ENCODE measurements around the gene SIPA1L3. TPM values are rescaled to one million over a fixed set of nuclear protein-coding genes. Genes with fewer than 3 reads are reported as not detected.

Gene SIPA1L3
- polyA plus RNA-seq, 1 of the 3 experiments (the other 2 are of a cell fraction) = 11.6 TPM

DNA sequence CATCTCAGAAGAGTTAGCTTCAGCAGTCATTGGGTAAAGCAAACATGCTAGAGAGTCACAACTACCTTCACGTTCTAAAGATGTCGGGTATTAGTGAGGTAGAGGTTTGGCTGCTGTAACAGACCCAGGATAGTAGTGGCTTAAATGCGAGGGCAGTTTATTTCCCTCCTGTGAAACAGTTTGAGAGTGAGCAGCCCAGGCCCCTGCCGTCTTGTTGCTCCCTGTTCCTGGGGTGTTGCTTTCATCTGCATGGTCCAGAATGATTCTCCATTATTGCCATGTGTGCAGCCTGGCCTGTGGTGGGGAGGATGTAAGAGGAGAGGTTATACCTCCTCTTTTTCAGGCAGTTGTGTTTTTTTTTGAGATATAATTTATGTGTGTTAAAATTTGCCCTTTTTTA lies 63.7 kb downstream of the SIPA1L3 start:
- TF ChIP-seq, protein P1, sequence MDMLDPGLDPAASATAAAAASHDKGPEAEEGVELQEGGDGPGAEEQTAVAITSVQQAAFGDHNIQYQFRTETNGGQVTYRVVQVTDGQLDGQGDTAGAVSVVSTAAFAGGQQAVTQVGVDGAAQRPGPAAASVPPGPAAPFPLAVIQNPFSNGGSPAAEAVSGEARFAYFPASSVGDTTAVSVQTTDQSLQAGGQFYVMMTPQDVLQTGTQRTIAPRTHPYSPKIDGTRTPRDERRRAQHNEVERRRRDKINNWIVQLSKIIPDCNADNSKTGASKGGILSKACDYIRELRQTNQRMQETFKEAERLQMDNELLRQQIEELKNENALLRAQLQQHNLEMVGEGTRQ (IDR thresholded peaks at IDR 0.05; ENCODE audit: borderline replicate concordance, low read depth, low read length) = no peak
- TF ChIP-seq TAF1 (IDR thresholded peaks at IDR 0.05; ENCODE audit: borderline replicate concordance, low read depth, low read length) = no peak
- TF ChIP-seq, protein P2, sequence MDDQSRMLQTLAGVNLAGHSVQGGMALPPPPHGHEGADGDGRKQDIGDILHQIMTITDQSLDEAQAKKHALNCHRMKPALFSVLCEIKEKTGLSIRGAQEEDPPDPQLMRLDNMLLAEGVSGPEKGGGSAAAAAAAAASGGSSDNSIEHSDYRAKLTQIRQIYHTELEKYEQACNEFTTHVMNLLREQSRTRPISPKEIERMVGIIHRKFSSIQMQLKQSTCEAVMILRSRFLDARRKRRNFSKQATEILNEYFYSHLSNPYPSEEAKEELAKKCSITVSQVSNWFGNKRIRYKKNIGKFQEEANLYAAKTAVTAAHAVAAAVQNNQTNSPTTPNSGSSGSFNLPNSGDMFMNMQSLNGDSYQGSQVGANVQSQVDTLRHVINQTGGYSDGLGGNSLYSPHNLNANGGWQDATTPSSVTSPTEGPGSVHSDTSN (IDR thresholded peaks at IDR 0.05) = no peak
- TF ChIP-seq, protein P3, sequence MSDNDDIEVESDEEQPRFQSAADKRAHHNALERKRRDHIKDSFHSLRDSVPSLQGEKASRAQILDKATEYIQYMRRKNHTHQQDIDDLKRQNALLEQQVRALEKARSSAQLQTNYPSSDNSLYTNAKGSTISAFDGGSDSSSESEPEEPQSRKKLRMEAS (IDR thresholded peaks at IDR 0.05; ENCODE audit: low read depth) = no peak
- no peaks in the 10 kb centered on the region for H3K9me3 ChIP-seq
- H3K27me3 ChIP-seq (ENCODE audit: insufficient read depth) = no peaks in the 10 kb centered on the region
- 93% methylated on average over 4 of the region's 4 CpGs for WGBS (ENCODE audit: low lambda C conversion rate)
- ChIA-PET POLR2A (no interaction called here), CTCF (no interaction called here)
- no peak overlapping the region for H3K4me2 ChIP-seq
- H3K4me3 ChIP-seq (ENCODE audit: low read depth in 2 of 2, low read length in 1 of 2) = no peak overlapping the region
- H3K27ac ChIP-seq (ENCODE audit: low read depth in 2 of 2, low read length in 1 of 2) = no peak overlapping the region
- DNase-seq = no peak
- no peak overlapping the region for H2AFZ ChIP-seq (ENCODE audit: low read depth)
- H3K36me3 ChIP-seq (replicated peaks in 1 of 2; ENCODE audit: control insufficient read depth in 1 of 2, insufficient read depth in 2 of 2, low read length in 1 of 2) = no peaks in the 10 kb centered on the region
- no peaks in the 10 kb centered on the region for H3F3A ChIP-seq (replicated peaks; ENCODE audit: insufficient read depth)
- H4K20me1 ChIP-seq (ENCODE audit: insufficient read depth) = no peaks in the 10 kb centered on the region
- no peaks in the 10 kb centered on the region for H3K9me2 ChIP-seq
- peaks cover 99% of the 10 kb centered on the region for H3K79me2 ChIP-seq (ENCODE audit: insufficient read depth)
- H3K4me1 ChIP-seq (ENCODE audit: control insufficient read depth in 1 of 2, insufficient read depth in 2 of 2, low read depth in 1 of 2, low read length in 1 of 2) = peaks cover 5 to 13% of the 10 kb centered on the region in 2 experiments; a peak in 1 of 4 replicates
- no peak overlapping the region for H3K9ac ChIP-seq

DNA sequence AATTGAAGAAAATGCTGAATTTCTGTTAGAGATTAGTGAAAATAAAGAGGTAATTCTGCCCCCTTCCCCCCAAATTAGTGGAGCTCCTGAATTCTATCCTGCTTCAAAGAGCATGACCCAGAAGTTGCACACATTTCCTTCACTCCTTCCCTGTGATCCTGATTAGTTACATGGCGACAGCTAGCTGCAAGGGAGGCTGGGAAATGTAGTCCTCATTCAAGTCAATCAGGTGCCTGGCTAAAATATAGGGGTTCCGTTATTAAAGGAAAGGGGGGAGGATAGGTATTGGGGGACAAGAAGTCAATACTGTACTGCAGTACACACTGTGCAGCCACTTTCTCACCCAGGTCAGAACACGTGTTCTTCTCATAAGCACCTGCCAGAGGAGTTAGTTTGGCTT lies 65.8 kb downstream of the SIPA1L3 start:
- CTCF ChIA-PET = interaction anchor here (0.6 kb wide), 1 partner anchor 10 kb away, joined by 3 read pairs; no protein-coding TSS in a partner anchor
- DNase-seq = no peak
- peaks cover 5% of the 10 kb centered on the region for H3F3A ChIP-seq (replicated peaks; ENCODE audit: insufficient read depth)
- no peak overlapping the region for H3K4me3 ChIP-seq (ENCODE audit: low read depth in 2 of 2, low read length in 1 of 2)
- no peak overlapping the region for H3K4me2 ChIP-seq
- H3K27ac ChIP-seq (ENCODE audit: low read depth in 2 of 2, low read length in 1 of 2) = no peak overlapping the region
- no peaks in the 10 kb centered on the region for H3K27me3 ChIP-seq (ENCODE audit: insufficient read depth)
- H2AFZ ChIP-seq (ENCODE audit: low read depth) = no peak overlapping the region
- H3K9me2 ChIP-seq = no peaks in the 10 kb centered on the region
- H4K20me1 ChIP-seq (ENCODE audit: insufficient read depth) = no peaks in the 10 kb centered on the region
- H3K4me1 ChIP-seq (ENCODE audit: control insufficient read depth in 1 of 2, insufficient read depth in 2 of 2, low read depth in 1 of 2, low read length in 1 of 2) = 0 out of 4 replicates have a peak, but pooled peaks cover 0 to 5% of the 10 kb centered on the region in 2 experiments
- H3K9ac ChIP-seq = no peak overlapping the region
- no peaks in the 10 kb centered on the region for H3K36me3 ChIP-seq (replicated peaks in 1 of 2; ENCODE audit: control insufficient read depth in 1 of 2, insufficient read depth in 2 of 2, low read length in 1 of 2)
- no peaks in the 10 kb centered on the region for H3K9me3 ChIP-seq
- TF ChIP-seq NRF1 (IDR thresholded peaks at IDR 0.05; ENCODE audit: low read depth, low read length) (no peak), NFIC (IDR thresholded peaks at IDR 0.05; ENCODE audit: borderline replicate concordance) (no peak), FOXM1 (IDR thresholded peaks at IDR 0.05; ENCODE audit: low read depth) (no peak), TCF12 (IDR thresholded peaks at IDR 0.05) (no peak)
- peaks cover 97% of the 10 kb centered on the region for H3K79me2 ChIP-seq (ENCODE audit: insufficient read depth)
- POLR2A ChIA-PET = no interaction called here
- WGBS (ENCODE audit: low lambda C conversion rate) = 94% methylated on average over 3 of the region's 3 CpGs

DNA sequence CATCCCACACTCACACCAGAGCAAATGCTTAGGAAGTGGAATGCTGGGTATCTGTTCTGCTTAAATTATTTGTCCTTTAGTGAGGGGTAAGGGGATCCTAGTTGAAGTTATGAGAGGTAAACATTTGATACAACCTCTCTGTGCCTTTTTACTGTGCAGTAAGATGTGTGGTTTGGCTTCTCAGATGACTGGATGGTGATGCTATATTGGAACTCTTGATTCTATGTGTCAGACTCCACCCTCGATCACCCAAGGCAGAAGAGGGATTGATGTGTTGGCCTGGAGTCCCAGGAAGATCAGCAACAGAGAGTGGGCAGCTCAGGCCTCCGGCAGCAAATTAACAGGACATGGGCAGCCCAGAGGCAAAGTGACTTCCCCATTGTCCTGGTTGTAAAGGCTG lies 66.7 kb downstream of the SIPA1L3 start:
- H4K20me1 ChIP-seq (ENCODE audit: insufficient read depth) = no peaks in the 10 kb centered on the region
- no peaks in the 10 kb centered on the region for H3K27me3 ChIP-seq (ENCODE audit: insufficient read depth)
- ChIA-PET POLR2A (no interaction called here), CTCF (no interaction called here)
- H3K79me2 ChIP-seq (ENCODE audit: insufficient read depth) = peaks cover 95% of the 10 kb centered on the region
- no peaks in the 10 kb centered on the region for H3K9me3 ChIP-seq
- H3K36me3 ChIP-seq (replicated peaks in 1 of 2; ENCODE audit: control insufficient read depth in 1 of 2, insufficient read depth in 2 of 2, low read length in 1 of 2) = no peaks in the 10 kb centered on the region
- no peak overlapping the region for H3K4me3 ChIP-seq (ENCODE audit: low read depth in 2 of 2, low read length in 1 of 2)
- 0 out of 4 replicates have a peak, but pooled peaks cover 0 to 6% of the 10 kb centered on the region in 2 experiments for H3K4me1 ChIP-seq (ENCODE audit: control insufficient read depth in 1 of 2, insufficient read depth in 2 of 2, low read depth in 1 of 2, low read length in 1 of 2)
- H3K4me2 ChIP-seq = no peak overlapping the region
- no peak overlapping the region for H2AFZ ChIP-seq (ENCODE audit: low read depth)
- H3F3A ChIP-seq (replicated peaks; ENCODE audit: insufficient read depth) = peaks cover 7% of the 10 kb centered on the region
- no peaks in the 10 kb centered on the region for H3K9me2 ChIP-seq
- WGBS (ENCODE audit: low lambda C conversion rate) = 100% methylated on average over 2 of the region's 2 CpGs
- H3K27ac ChIP-seq (ENCODE audit: low read depth in 2 of 2, low read length in 1 of 2) = no peak overlapping the region
- no peak for DNase-seq
- H3K9ac ChIP-seq = no peak overlapping the region
- TF ChIP-seq NFIC (IDR thresholded peaks at IDR 0.05; ENCODE audit: borderline replicate concordance) = no peak
- no peak for TF ChIP-seq TEAD4 (IDR thresholded peaks at IDR 0.05; ENCODE audit: borderline replicate concordance, insufficient read depth)
- no peak for TF ChIP-seq SMC3 (IDR thresholded peaks at IDR 0.05; ENCODE audit: low read depth, low read length)
- TF ChIP-seq EZH2phosphoT487 (IDR thresholded peaks at IDR 0.05; ENCODE audit: borderline replicate concordance, low read depth) = no peak
- TF ChIP-seq MEF2A (IDR thresholded peaks at IDR 0.05; ENCODE audit: borderline replicate concordance, low read depth) = no peak
- no peak for TF ChIP-seq GABPA (IDR thresholded peaks at IDR 0.05; ENCODE audit: low read depth)

Data from SK-N-SH (cell line).